SK-N-MC (cell line): ENCODE measurements around the gene NGEF.
"Not testable (repeated sequence)": the region's sequence is repeated elsewhere in the genome, so short reads cannot be mapped to it uniquely, and the experiment has no call there.

Experiments used
- EZH2 ChIP-seq: fragments of 200-600 bp; sonication (generic); IDR thresholded peaks from one replicate; pipeline ENCODE4 v1.6.1; 2017; ENCODE audit warnings: antibody characterized with exemption
- POLR2AphosphoS5 ChIP-seq: IDR thresholded peaks from 2 replicates; pipeline ENCODE4 v1.6.1; 2012; ENCODE audit warnings: mild to moderate bottlenecking, low read depth, low read length, borderline replicate concordance

DNA sequence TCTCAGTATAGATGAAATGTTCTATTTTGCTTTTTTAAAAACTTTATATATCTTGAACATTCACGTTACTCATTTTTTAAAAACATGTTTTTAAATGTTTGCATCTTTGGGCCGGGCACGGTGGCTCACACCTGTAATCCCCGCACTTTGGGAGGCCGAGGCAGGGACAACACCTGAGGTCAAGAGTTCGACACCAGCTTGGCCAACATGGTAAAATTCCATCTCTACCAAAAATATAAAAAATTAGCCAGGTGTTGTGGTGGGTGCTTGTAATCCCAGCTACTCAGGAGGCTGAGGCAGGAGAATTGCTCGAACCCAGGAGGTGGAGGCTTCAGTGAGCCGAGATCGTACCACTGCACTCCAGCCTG lies 105.4 kb downstream of the NGEF start:
- not testable (repeated sequence) for TF ChIP-seq EZH2, POLR2AphosphoS5
